OCI-M2 (cell line): ENCODE data around the gene CHKB.
"Not testable (repeated sequence)": the region's sequence is repeated elsewhere in the genome, so short reads cannot be mapped to it uniquely, and the experiment has no call there.

Experiments used
- DNase-seq: peaks from one replicate; lab custom pipeline; 2025; ENCODE audit not compliant: unreplicated experiment; lab: John Stamatoyannopoulos, UW

CHKB gene

DNA sequence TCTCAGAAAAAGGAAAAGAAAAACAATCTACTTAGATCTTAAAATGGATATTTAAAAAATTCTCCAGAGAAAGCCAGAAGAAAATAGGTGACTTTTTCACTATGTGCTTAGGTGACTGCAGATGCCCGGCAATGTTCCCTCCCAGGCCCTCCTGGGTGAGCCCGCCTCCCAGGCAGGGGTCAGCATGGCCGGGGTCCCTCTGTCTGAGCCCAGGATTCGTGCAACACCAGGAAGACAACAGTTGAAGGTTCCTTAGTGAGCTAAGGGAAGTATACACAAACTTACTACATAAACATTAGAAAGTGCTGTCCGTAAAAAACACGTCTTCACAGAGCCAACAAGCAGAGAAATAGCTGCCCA is 29.5 kb upstream of the CHKB start:
- no peak for DNase-seq

DNA sequence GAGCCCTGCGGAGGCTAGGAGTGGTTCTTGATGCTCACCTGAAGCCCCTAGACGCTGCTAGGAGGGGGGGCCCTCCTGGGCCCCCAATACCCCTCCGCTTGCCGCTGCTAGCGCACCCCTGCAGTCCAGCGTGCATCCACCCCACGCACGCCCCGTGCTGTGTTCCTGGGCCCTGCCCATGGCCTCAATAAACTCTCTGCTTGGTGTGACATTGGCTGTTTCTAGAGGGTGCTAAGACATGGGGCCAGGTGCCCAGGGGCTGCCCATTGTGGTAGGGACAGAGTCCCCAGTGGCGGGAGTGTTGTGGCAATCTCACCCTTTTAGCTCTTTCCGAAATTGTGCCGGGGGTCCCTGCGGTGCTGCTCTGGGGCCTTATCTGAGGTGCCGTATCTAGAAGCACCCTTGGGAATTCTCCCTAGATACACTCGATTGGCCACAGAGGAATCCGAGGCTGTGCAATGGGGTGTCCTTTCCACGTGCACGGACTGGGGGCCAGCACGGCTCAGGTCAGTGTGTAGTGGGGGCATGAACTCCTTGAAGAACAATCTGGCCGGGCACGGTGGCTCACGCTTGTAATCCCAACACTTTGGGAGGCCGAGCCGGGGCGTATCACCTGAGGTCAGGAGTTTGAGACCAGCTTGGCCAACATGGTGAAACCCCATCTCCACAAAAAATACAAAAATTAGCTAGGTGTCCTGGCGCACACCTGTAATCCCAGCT is 28.9 kb upstream of the CHKB start:
- DNase-seq, result no peak

DNA sequence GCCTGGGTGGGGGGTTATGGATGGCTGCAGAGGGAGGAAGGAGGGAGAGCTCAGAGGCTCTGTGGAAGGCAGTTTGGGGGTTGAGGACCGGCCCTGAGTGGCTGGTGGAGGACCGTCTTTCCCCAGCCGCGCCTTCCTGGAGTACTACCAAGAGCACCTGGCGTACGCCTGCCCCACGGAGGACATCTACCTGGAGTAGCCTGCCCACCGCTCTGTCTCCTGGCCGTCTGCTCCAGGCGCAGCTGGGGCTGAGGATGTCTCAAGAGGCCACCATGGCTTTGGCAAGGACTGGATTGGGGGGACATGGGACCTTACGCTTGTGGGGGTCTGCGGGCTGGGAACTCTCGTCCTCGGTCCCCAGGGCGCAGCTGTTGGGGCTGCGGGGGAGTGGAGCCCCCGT is 27.9 kb upstream of the CHKB start:
- no peak for DNase-seq

DNA sequence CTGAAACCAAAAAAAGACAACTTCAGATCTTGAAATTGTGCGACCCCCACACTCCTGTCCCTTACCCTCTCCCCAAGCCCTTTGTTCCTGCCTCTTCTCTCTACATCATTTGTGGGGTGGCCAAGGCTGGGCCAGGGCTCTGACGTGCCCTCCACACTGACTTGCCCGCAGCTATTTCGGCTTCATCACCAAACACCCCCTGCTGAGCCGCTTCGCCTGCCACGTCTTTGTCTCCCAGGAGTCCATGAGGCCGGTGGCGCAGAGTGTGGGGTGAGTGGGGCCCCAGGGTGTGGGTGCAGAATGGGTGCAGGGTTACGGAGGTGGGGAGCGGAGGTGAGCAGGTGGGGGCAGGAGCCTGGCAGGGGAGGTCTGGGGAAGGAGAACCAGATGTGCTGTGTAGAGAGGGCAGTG is 27.4 kb upstream of the CHKB start:
- no peak for DNase-seq

DNA sequence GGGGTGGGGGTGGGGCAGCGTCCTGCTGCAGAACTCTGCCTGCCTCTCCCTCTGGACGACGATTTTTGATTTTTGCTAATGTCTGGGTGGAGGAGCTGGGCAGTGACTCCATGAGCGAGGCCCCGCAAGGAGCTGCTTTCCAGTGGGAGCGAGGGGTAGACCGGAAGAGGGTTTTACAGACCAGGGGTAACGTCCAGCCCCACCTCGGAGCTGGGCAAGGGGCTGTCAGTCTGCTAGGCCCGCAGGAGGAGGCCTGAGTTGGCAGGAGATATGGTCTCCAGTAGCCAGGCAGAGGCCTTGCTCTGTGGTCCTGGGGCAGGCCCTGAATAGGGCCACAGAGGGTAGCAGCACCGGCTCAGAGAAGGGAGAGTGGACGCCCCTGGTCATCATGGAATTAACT is 26.9 kb upstream of the CHKB start:
- DNase-seq, result no peak

DNA sequence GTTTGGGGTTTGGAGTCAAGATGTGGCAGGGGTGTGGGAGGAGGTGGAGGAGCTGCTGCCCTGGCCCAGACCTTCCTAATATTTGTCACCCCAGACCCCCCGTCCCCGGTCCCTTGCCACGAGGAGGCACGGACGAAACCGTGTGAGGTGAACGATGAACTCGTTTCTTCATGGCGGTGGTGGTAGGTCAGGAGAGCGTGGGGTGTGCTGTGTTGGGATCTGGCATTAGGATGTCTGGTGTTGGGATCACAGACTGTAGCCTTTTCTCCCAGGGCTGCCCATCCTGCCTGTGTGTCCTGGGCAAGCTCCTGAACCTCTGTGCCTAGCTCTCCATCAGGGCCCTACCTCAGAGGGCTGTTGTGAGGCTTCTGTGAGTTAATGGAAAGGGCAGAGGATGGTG is 26.3 kb upstream of the CHKB start:
- DNase-seq, result no peak

GRCh38 chr22:50608058-50608840 is 25.6 kb upstream of the CHKB start:
- DNase-seq, result not testable (repeated sequence)

DNA sequence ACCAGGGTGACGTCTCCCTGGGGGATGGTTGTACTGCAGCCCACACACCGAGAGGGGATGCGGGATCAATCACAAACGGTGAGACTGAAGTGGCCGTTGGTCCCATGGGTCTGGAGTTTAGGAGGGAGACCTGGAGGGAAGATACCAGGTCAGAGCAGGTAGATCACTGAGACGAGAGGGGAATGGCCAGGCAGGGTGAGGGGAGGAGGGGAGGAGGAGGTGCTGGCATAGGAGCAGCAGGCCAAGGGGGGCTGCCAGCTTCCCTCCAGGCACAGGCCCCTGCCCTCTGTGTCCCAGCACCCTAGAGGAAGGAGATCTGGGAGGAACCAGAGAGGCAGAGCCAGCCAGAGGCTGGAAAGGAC is 25.0 kb upstream of the CHKB start:
- no peak for DNase-seq

- no peak for DNase-seq
Measured at GRCh38 chr22:50606946-50607658, 24.5 kb upstream of the CHKB start.

DNA sequence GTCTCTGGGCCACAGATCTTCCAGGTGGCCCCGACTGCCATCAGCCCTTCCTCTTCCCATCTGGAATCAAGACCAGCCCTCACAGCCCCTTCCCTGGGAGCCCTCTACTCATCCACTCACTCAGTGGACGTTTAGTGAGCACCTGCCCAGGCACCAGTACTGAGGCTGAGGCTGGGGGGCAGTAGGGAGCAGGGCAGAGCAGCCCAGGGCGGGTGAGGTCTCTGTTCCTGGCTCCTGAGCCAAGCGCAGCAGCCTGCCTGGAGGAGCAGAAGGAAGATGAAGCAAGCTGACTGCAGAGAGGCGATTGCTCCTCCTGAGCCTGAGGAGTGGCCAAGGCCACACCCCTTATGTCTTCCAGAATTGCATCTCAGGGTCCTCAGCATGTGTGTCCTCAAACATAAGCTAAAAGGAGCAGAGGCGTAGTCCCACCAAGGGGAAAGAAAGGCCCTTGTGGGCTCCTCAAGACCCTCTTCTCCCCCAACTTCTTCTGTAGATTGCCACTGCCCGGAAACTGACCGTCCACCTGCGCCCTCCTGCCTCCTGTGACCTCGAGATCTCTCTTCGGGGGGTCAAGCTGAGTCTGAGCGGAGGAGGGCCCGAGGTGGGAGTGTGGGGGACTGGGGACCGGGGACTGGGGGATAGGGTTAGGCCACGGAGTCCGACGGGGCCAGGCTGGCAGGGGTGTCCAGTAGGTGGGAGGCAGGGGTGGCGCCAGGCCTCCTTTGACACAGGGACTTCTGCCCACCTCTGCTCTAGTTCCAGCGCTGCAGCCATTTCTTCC is 23.7 kb upstream of the CHKB start:
- no peak for DNase-seq

- no peak for DNase-seq
Measured at GRCh38 chr22:50605613-50606074, 23.0 kb upstream of the CHKB start.

- DNase-seq, result no peak
Measured at GRCh38 chr22:50605002-50605612, 22.5 kb upstream of the CHKB start.

GRCh38 chr22:50604256-50605001 is 21.8 kb upstream of the CHKB start:
- no peak for DNase-seq

DNA sequence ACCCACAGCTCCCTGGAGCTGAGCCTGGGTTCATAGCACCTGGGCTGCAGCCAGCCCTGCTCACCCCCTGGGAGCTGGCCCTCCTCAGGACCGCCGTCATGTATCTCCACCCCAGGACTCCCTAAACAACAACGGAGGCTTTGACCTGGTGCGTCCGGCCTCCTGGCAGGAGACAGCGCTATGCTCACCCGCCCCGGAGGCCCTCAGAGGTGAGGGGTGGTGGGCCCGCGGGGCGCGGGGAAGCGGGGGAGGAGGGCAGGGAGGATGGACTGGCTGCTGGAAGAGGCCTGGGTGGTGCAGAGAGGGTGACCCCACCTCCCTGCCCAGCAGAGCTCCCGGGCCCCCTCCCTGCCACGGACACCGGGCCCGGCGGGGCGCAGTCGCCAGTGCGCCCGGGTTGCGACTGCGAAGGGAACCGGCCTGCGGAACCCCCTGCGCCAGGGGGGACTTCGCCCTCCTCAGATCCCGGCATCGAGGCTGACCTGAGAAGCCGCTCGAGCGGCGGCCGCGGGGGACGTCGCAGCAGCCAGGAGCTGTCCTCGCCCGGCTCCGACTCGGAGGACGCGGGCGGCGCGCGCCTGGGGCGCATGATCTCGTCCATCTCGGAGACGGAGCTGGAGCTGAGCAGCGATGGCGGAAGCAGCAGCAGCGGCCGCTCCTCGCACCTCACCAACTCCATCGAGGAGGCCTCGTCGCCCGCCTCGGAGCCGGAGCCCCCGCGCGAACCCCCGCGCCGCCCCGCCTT is 21.0 kb upstream of the CHKB start:
- DNase-seq, result no peak

DNA sequence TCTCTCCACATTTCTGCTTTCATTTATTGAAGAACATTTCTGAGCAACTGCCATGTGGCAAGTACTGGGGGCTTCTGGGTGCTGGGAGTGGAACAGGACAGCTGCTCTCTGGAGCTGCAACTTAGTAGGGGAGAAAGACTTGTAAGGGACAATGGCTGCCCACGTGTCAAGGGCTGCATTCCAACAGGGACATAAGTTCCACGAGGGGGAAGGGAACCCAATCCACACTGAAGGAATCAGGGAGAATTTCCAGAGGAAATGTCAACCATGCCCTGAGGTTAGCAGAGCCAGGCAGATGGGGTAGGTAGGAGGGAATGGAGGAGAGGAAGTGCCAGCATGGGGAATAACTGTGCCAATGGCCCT is 19.7 kb upstream of the CHKB start:
- DNase-seq, result no peak

DNA sequence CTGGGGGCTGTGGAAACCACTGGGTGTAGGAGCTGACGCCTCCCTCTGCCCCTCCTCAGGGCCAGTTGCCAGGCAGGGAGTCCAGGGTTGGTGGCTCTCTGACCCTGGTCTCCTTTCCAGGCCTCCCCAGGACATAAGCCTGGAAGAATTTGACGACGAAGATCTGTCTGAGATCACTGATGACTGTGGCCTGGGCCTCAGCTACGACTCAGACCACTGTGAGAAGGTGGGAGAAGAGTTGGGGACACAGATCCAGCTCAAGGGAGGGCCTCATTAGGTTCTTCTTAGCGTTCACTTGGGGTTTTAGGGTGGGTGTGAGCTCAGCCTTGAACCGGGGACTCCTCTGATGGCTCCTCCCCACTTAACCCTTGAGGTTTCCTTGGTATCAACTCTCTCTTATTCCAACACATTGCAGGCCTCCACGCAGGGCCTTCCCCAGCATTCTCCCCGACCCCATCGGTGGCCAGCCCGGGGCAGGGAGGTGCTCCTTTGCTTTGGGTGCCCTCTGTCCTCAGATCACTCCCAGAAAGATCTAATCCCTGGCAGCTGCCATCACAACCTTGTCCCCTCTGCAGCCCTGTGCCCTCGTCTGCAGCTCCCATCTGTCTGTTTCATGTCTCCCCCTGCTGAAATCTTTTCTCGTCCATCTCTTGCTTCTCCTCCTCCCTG is 19.2 kb upstream of the CHKB start:
- DNase-seq, result no peak

DNA sequence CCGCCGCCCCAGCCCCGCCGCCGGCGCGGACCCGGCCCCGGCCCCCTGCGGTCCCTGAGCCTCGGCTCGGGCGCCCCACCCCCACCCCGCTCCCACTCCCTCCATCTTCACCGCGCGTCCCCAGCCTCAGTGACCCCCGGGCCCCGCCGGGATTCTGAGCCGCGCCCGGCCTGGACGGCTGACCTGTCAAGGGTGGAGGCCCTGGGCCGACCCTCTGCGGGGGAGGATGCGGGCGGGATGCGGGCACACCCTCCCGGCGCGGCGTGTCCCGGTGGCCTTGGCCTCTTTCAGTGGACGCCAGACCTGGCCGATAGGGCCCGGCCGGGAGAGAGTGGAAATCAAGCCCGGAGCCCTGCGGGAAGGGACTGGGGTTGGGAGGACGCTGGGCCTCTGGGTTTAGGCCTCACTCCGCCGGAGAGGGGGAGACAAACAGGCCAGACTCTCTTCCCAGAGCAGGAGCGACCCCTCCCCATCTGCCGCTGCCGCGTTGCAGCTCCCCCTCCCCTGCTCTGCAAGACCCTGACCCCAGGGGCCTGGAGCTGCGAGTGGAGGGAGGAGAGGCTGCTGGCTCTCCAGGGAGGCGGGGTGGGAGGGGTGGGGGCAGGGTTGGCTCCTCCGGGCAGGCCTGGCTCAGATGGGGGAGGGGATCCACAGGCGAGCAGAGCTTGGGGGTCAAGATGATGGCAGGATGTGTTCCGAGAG is 18.5 kb upstream of the CHKB start:
- no peak for DNase-seq

DNA sequence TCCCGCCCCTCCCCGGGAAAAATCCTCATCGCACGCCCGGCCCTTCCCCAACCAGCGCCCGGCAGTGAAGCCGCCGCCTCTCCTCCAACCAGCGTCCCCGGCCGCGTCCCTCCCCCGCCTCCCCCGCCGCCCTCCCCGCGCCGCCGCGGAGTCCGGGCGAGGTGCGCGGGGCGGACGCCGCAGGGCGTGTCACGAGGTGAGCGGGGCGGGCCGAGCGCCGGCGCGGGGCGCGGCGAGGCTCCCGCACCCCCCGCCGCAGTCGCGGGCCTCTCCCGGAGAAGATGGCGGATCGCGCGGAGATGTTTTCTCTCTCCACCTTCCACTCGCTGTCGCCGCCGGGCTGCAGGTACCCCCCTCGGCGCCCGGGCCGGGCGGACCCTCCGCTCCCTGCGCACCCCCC is 17.9 kb upstream of the CHKB start, which contains the start of gene MAPK8IP2:
Gene MAPK8IP2 (plus strand): TSS at position 256 of the 400 bp plus-strand sequence. CDS start 26 bp downstream, at position 282.
- no peak for DNase-seq
